Esophagus muscularis mucosa (tissue), 4 donors: Measurements from ENCODE around the gene MAML1.

Source experiments
- CTCF ChIP-seq, 3 experiments: fragments of 200-600 bp in 2 of 3; fragments of 450-650 bp in 1 of 3; sonication (generic) in 2 of 3; IDR thresholded peaks; one replicate each; pipeline ENCODE4 v1.5.1; 2017 to 2019; ENCODE audit warnings: antibody characterized with exemption in 3 of 3, mild to moderate bottlenecking in 2 of 3, moderate library complexity in 1 of 3
- EP300 ChIP-seq: sonication (generic); formaldehyde crosslinking; IDR thresholded peaks from one replicate; pipeline ENCODE4 v1.6.1; 2017; ENCODE audit warnings: antibody characterized with exemption
- POLR2AphosphoS5 ChIP-seq, 2 donors: sonication (generic); formaldehyde crosslinking; IDR thresholded peaks; one replicate each; pipeline ENCODE4 v1.6.1; 2017; ENCODE audit warnings: antibody characterized with exemption in 2 of 2

- TF ChIP-seq CTCF (IDR thresholded peaks at IDR 0.05) (no peak), EP300 (no peak), POLR2AphosphoS5 (IDR thresholded peaks at IDR 0.05) (peak; percentile 96 to 100)
Measured at GRCh38 chr5:179820483-179821297, 88.1 kb downstream of the MAML1 start, which contains the start of gene SQSTM1.
